ENCODE data around the gene LSM14A.
A peak's percentile ranks its signal among the peaks of the same experiment; 100 is the strongest.
"Not testable (repeated sequence)": the region's sequence is repeated elsewhere in the genome, so short reads cannot be mapped to it uniquely, and the experiment has no call there.

LSM14A gene

GRCh38 chr19:34189199-34189916, 17.1 kb downstream of the LSM14A start:
- no peak for DNase-seq (ENCODE audit: insufficient read length, low spot score)
- FAIRE-seq, result no peak

GRCh38 chr19:34189917-34190425, 17.7 kb downstream of the LSM14A start:
- FAIRE-seq, result no peak
- no peak for DNase-seq (ENCODE audit: insufficient read length, low spot score)

GRCh38 chr19:34191355-34191962, 19.2 kb downstream of the LSM14A start:
- FAIRE-seq (peak; percentile 55), DNase-seq (ENCODE audit: insufficient read length, low spot score) (no peak)

GRCh38 chr19:34193439-34193838, 21.1 kb downstream of the LSM14A start:
- no peak for FAIRE-seq
- DNase-seq (ENCODE audit: insufficient read length, low spot score), result no peak

- no peak for FAIRE-seq
- no peak for DNase-seq (ENCODE audit: insufficient read length, low spot score)
Measured at GRCh38 chr19:34193876-34194275, 21.6 kb downstream of the LSM14A start.

DNA sequence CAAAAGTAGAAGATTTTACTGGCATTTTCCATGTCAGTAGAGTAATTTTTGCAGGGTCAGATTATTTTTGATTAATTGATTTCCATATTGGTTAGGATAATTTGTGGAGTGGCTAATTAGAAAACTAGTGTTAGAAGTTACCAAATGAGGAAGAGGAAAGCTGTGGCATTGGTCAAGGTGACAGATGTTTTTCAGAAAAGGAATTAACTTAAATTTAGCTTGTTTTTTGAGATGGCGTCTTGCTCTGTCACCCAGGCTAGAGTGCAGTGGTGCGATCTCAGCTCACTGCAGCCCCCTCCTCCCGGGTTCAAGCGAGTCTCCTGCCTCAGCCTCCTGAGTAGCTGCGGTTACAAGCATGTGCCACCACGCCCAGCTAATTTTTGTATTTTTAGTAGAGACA, 28.8 kb downstream of the LSM14A start:
- no peak for FAIRE-seq
- no peak for DNase-seq (ENCODE audit: insufficient read length, low spot score)

- not testable (repeated sequence) for DNase-seq (ENCODE audit: insufficient read length, low spot score); FAIRE-seq
Measured at GRCh38 chr19:34205324-34205723, 33.0 kb downstream of the LSM14A start.

- no peak for DNase-seq (ENCODE audit: insufficient read length, low spot score)
- FAIRE-seq, result no peak
Measured at GRCh38 chr19:34208291-34208884, 36.1 kb downstream of the LSM14A start.

- no peak for FAIRE-seq
- no peak for DNase-seq (ENCODE audit: insufficient read length, low spot score)
Measured at GRCh38 chr19:34209726-34210125, 37.4 kb downstream of the LSM14A start.

DNA sequence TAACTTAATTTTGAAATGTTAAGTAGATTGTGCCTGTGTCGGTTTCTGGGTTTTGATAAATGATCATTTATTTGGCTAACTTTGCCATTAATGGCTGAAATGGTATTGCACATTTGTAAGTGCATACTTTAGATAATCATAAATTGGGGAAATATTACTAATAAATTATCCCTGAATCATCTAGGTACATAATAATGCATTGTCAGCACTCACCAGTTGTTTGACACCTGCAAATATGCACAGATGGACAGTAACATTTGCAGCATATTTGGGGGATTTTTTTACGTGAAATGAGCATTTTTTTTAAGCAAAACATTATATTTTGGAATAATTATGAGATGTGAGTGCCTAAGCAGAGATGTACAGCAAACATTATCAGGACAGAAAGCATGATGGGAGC, 41.0 kb downstream of the LSM14A start:
- FAIRE-seq (no peak), DNase-seq (ENCODE audit: insufficient read length, low spot score) (no peak)

GRCh38 chr19:34214040-34214439, 41.7 kb downstream of the LSM14A start:
- FAIRE-seq (no peak), DNase-seq (ENCODE audit: insufficient read length, low spot score) (no peak)

GRCh38 chr19:34215006-34215665, 42.8 kb downstream of the LSM14A start:
- DNase-seq (ENCODE audit: insufficient read length, low spot score) (no peak), FAIRE-seq (peak; percentile 42)

- no peak for FAIRE-seq
- DNase-seq (ENCODE audit: insufficient read length, low spot score), result no peak
Measured at GRCh38 chr19:34215666-34216038, 43.3 kb downstream of the LSM14A start.

DNA sequence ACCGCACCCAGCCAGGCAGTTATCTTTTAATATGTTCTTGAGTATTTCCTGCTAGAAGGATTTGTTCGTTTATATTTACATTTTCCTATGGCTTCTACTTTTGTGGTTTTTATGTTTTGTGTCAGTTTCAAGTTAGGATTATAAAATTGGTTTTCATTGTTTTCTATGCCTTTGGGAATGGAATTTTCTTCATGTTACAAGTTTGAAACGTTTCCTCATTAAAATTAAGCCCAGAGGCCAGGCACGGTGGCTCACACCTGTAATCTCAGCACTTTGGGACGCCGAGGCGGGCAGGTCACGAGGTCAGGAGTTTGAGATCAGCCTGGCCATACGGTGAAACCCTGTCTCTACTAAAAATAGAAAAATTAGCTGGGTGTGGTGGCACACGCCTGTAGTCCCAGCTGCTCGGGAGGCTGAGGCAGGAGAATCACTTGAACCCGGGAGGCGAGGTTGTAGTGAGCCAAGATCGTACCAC, 44.5 kb downstream of the LSM14A start:
- FAIRE-seq; DNase-seq (ENCODE audit: insufficient read length, low spot score): not testable (repeated sequence)

DNA sequence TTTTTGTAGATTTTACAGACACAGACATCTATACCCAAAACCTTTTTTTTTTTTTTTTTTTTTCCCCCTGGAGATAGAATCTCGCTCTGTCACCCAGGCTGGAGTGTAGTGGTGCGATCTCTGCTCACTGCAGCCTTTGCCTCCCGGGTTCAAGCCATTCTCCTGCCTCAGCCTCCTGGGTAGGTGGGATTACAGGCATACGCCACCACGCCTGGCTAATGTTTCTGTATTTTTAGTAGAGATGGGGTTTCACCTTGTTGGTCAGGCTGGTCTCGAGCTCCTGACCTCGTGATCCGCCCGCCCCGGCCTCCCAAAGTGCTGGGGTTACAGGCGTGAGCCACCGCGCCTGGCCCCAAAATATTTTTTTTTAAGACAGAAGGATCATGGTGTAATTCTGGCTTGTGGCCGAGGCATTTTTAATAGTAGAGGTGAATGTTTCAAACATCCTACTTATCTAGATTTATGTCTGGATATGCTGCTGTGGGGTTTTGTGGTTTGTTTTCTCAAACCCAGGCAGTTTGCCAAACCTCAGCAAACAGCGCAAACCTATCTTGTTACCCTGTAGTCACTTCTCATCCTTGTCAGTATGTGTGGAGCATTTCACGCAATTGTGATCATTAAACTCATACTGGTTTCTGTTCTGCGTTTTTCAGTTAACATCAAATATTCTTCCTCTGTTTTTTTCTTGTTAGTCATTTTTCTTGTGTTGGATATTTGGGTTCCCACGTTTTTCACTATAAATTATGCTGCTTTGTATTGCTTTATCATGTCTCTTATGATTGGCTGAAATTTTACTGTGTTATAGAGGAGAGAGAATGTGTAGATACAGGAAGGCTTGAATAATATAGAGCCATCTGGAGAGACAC, 45.9 kb downstream of the LSM14A start:
- FAIRE-seq, result peak; percentile 80

DNA sequence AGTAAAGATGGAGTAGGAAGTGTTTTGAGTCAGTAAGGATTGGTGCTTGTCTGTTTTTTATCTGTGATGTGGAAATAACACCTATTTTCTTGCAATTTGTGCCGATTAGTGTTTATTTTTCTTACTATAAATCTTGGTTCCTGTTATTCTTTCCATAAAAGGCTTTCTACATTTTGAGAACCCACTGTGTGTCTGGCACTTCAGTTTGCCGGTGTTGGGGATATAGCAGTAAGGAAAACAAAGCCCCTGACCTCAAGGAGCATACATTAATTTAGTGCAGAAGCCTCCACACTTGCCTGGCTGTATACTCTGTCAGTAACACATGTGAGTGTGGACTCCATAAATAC, 46.5 kb downstream of the LSM14A start:
- no peak for FAIRE-seq
- no peak for DNase-seq (ENCODE audit: insufficient read length, low spot score)

More for the DNA sequence above, 45.9 kb downstream of the LSM14A start:
- DNase-seq (ENCODE audit: insufficient read length, low spot score), result no peak

DNA sequence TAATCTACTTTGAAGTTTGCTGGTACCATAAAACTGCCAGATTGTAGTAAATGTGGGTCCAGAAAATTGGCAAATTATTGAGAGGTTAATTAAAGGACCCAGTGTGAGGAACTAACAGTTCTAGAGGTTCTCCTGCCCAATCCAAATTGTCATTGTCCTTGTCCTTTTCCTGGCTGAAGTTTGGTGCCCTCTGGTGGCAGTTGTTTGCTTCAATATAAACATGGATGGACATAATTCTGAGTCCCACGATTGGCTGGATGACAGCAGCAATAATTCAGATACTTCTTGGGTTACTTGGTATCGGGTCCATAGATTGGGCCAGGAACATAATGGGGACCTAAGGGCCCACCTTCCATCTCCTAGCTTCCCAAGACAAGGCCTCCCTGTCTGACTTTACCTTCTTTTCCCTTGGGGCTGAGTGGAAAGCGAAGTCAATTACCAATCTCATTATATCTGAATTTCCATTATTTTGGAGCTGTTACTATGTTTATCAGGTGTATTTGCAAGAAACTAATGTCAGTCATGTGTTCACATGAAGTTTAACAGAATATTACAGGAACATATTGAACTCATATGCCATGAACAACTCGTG, 48.3 kb downstream of the LSM14A start:
- DNase-seq (ENCODE audit: insufficient read length, low spot score) (no peak), FAIRE-seq (peak; percentile 87)

DNA sequence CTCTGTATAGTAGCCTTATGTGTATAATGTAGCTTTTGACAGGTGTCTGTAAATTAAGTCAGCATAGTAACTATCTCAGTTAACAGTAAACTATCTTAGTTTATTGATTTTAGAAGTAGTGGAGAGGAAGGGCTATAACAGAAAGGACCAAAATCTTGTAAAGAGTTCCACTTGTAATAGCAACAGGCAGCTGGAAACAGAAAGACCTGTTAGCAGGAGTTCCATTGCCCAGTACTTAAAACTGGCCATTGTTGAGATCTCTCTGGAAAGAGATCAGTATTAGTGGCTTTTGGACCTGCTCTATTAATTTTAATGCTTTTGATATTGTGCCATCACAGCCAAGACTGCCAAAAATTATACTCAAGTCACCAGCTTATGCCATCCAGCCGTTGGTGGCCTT, 50.1 kb downstream of the LSM14A start:
- FAIRE-seq (no peak), DNase-seq (ENCODE audit: insufficient read length, low spot score) (no peak)

DNA sequence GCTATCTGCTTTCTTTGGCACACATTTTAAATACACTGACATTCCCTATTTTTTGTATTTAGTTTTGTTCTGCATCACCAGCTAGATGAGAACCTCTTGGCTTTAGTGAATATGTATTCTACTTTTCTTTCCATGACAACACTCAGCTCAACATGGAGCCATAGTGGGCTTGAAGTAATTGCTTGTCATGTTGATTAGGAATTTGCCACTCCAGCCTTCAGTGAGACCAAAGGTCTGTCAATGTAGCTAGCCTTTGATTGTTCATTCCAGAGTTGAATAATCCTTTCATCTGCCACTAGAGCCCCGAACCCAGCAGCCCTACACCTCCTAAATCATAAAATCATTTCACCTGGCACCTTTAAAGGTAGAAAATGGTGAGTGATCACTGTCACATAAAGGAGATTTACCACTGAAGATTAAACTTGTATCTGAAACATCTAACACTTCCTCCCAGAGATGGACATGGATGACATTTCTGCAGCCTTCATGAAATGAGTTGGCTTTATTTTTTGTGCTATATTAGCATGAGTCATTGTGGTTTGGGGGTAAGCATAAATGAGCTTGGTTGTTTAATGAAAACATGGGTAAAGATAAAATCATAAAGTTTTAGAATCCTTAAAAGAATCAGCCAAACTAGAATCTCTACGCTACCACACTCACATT, 52.8 kb downstream of the LSM14A start:
- FAIRE-seq, result no peak

GRCh38 chr19:34225659-34226015, 53.3 kb downstream of the LSM14A start:
- DNase-seq (ENCODE audit: insufficient read length, low spot score) (no peak), FAIRE-seq (no peak)

More for the DNA sequence above, 52.8 kb downstream of the LSM14A start:
- DNase-seq (ENCODE audit: insufficient read length, low spot score), result no peak
